22Rv1 (cell line): Measurements from ENCODE around the gene MYH13.

Source experiments
- H3K27ac ChIP-seq: fragments of 450-650 bp; 2 replicates; pipeline ENCODE4 v1.5.1; 2017
- CTCF ChIP-seq: fragments of 450-650 bp; IDR thresholded peaks from 2 replicates; pipeline ENCODE4 v1.5.1; 2017; ENCODE audit warnings: mild to moderate bottlenecking
- ZFX ChIP-seq: fragments of 450-650 bp; IDR thresholded peaks from 2 replicates; pipeline ENCODE4 v1.6.1; 2017; ENCODE audit warnings: antibody characterized with exemption, borderline replicate concordance

MYH13 gene

DNA sequence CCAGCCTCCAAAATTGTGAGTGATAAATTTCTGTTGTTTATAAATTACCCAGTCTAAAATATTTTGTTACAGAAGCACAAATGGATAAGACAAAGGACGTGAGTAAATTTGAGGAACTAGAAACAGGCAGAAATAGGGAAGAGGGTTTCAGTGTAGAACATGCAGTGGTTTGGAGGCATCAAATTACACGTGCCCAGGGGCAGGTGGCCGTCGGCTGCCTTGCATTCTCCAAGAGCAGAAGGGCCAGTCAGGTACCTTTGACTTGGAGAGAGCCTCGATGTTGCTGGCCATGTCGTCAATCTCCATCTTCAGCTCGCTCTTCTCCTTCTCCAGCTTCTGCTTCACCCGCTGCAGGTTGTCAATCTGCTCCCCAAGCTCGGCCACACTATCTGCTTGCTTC lies 54.3 kb downstream of the MYH13 start:
- TF ChIP-seq CTCF (no peak), ZFX (no peak)
- H3K27ac ChIP-seq, result no peak overlapping the region

DNA sequence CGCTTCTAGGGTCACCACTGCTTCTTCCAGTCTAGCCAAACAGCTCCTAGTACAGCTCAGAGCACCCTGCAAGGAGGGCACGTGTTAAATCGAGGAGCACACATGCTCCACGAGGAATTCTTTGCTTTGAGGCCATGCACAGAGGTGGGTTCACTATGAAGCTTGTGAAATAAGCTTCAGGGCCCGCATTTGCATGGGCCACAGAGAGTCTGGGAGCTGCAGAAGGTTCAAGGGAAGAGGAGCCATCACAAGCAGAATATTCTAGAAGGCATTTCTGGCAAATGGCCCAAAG lies 55.3 kb downstream of the MYH13 start:
- H3K27ac ChIP-seq, result no peak overlapping the region
- TF ChIP-seq CTCF (peak; percentile 31), ZFX (no peak)

GRCh38 chr17:10316801-10317542 lies 55.8 kb downstream of the MYH13 start:
- TF ChIP-seq CTCF (peak; percentile 72), ZFX (no peak)
- H3K27ac ChIP-seq, result no peak overlapping the region

DNA sequence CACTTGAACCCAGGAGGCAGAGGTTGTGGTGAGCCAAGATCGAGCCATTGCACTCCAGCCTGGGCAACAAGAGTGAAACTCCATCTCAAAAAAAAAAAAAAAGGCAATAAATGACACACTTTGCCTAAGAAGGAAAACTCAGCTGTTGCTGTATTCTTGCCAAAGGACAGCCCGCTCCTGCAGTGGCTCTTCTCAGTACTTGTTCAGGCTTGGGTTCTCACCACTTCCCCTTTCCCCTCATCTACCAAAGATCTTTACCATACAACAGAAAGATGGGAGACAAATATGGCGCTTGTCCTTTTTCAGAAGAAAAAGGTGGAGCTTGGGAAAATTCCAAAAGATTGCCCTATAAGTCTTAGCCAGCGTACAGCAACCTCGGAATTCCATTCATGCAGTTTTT lies 58.5 kb downstream of the MYH13 start:
- no peak overlapping the region for H3K27ac ChIP-seq
- TF ChIP-seq ZFX, result no peak

GRCh38 chr17:10313037-10313672 lies 59.7 kb downstream of the MYH13 start:
- TF ChIP-seq CTCF (no peak), ZFX (no peak)

GRCh38 chr17:10311131-10311530 lies 61.7 kb downstream of the MYH13 start:
- no peak overlapping the region for H3K27ac ChIP-seq
- TF ChIP-seq CTCF (no peak), ZFX (no peak)

More at GRCh38 chr17:10313037-10313672, 59.7 kb downstream of the MYH13 start:
- H3K27ac ChIP-seq, result no peak overlapping the region

GRCh38 chr17:10309003-10309974 lies 63.5 kb downstream of the MYH13 start:
- TF ChIP-seq CTCF (no peak), ZFX (no peak)
- no peak overlapping the region for H3K27ac ChIP-seq
